DMS153 treated with DMSO at 0.1 percent for 48 hours (cell line): ENCODE data around the gene TLK1.
"Not testable (repeated sequence)": the region's sequence is repeated elsewhere in the genome, so short reads cannot be mapped to it uniquely, and the experiment has no call there.

ENCODE experiments used
- DNase-seq: peaks from one replicate; lab custom pipeline; 2025; ENCODE audit not compliant: unreplicated experiment; lab: John Stamatoyannopoulos, UW

TLK1 gene

DNA sequence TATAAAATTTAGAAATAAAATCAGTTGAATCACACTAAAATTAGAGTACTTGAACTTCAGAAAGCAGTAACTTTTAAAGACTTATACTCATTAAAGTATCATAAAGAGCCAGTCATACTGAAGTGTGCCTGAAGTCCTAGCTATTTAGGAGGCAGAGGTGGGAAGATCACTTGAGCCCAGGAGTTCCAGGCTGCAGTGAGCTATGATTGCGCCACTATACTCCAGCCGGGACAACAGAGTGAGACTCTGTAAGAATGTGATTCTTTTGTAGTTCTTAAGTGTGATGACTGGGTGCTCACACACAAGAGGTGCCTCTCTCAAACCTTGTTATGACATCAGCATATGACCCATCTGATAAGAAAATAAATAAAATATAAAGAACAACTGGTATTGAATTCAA lies 14.6 kb downstream of the TLK1 start:
- DNase-seq, result no peak

DNA sequence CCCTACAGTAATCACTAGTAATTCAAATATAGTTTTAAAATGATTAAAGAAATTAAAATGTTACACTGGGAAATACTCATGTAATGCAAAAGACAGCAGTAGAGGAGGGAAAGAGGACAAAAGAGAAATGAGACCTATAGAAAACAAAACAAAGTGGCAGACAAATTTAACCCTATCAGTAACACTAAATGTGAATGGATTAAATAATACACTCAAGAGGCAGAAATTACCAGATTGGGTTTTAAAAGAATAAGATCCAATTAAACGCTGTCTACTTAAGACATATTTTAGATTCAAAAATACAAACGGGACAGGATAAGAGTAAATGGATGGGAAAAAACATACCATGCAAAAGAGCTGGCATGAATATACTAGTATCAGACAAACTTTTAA lies 17.0 kb downstream of the TLK1 start:
- DNase-seq, result no peak

DNA sequence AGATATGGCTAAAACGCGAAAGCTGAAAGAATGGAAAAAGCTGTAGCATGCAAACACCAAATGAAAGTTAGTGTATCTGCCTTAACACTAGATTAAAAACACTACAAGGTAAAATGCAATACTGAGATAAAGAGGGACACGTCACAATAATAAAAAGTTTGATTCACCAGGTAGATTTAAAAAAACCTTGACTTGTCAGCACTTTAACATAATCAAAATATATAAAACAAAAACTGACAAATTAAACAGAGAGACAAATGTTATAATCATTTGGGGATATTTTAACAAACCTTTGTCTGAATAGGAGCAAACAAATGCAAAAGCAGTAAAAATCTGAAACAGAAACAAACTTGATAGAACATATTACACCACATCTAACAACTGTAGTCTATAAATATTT lies 18.3 kb downstream of the TLK1 start:
- DNase-seq, result no peak

DNA sequence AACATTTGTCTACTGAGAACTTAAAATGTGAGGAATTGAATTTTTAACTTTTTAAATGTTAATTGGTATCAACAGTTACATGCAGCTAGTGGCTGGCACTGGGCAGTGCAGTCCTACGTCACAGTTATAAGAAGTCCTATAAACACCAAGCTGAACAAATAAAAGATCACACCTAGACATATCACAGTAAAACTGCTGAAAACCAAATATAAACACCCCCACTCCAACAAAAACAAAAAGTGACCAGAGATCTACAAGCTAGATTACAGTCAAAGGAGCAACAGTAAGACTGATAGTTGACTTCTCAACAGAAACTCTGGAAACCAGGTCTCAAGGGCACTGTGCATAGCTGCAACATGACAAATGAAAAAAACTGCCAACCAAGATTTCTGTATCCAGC lies 19.4 kb downstream of the TLK1 start:
- DNase-seq, result no peak

DNA sequence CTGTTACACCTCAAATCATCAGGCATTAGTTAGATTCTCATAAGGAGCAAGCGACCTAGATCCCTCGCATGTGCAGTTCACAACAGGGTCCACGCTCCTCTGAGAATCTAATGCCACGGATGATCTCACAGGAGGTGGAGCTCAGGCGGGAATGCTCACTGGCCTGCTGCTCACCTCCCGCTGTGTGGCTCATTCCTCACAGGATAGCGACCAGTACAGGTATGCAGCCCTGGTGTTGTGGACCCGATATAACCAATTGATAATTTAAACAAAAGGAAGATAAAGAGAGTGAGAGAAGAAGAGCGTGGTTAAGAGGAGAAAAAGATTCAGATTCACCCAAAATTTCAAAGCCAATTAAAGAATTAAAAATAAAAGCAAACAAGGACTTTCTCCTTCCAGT lies 20.8 kb downstream of the TLK1 start:
- no peak for DNase-seq

DNA sequence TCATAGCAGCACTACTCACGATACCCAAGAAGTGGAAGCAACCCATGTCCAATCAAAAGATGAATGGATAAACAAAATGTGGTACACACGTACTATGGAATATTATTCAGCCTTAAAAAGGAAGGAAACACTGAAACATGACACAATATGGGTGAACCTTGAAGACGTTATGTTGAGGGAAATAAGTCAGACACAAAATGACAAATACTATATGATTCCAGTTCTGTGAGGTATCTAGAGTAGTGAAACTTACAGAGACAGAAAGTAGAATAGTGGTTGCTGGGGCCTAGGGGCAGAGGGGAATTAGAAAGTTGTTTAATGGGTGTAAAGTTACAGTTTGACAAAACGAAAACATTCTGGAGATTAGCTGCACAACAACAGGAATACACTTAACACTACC lies 24.7 kb downstream of the TLK1 start:
- DNase-seq, result no peak

DNA sequence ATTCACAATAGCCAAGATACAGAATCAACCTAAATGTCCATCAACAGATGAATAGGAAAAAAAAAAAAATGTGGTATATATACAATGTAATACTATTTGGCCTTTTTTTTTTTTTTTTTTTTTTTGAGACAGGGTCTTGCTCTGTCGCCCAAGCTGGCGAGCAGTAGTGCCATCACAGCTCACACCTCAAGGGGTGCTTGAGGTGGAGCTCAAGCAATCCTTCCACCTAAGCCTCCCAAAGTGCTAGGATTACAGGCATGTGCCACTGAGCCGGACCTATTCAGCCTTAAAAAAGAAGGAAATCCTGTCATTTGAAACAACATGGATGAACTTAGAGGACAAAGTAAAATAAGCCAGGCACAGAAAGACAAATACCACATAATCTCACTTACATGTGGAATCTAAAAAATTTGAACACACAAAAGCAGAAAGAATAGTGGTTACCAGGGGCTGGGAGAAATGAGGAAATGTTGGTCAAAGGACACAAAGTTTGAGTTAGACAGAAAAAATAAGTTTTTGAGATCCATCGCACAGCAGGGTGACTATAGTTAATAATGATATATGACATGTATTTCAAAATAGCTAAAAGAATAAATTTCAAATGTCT lies 26.0 kb downstream of the TLK1 start:
- DNase-seq, result no peak

DNA sequence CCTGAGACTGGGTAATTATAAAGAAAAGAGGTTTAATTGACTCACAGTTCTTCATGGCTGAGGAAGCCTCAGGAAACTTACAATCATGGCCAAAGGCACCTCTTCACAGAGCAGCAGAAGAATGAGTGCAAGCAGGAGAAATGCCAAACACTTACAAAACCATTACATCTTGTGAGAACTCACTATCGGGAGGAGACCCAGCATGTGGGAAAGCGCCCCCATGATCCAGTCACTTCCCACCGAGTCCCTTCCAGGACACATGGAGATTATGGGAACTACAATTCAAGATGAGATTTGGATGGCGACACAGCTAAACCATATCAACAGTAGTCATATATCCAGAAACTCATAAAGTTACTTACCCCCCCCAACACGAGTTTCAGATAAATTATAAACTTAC lies 28.6 kb downstream of the TLK1 start:
- no peak for DNase-seq

DNA sequence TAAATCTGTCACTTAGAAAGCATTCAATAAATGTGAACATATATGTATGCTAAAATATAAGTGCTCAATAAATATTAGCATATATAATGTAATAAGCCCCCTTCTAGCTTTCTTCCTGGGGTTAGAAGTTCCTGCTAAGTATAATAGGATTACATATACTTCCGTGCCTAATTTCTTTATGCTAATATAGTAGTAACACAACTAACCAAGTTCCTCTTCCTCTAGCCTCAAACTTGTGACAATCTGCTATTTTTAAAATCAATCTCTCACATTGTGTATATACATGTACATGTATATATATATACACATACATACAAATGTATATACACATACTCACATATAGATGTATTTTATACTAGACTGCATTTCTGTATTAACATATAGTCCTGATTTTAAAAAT lies 32.2 kb downstream of the TLK1 start:
- no peak for DNase-seq

DNA sequence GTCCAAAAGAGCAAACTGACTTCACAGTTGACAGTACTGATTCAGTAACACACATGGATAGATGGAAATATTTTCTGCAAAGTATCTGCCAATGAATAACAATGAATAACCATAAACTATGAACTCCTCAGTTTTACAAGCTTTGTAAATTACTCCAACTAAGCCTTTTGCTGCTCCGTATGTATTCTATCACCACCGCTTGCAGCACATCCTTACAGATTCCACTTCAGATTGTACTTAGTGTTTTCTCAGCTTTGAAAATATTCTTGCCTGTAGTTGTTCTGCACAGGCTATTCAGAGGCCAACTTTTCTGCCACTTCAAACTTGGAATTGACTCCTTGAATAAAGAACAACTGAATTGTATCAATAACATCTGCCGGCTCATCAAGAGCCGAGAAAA lies 36.2 kb downstream of the TLK1 start:
- DNase-seq, result no peak

DNA sequence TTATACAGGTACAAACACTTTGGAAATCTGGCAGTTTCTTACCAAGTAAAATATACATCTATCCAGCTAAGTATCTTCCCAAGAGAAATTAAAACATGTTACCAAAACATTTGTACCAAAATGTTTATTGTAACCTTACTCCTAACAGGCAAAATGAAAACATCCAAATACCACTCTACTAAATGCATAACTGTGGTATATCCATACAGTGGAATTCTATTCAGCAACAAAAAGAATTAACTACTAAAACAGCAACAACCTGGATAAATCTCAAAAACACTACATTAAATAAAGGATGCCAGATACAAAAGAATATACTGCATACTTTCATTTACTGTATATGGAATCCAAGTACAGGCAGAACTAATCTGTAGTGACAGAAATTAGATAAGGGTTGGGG lies 51.1 kb downstream of the TLK1 start:
- no peak for DNase-seq

DNA sequence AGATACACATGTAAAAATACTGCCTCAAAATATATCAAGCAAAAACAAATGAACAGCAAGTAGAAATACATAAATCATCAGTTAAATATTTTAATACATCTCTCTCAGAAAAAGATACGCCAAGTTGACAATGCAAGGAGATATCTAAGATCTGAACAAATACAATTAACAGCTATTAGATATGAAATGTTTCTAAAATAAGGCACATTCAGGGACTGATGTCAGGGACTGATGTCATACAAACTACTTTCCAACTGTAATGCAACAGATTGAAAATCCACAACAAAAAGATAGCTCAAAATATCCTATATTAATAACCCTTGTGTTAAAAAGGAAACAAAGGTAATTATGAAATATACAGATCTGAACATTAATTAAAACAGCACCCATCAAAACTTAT lies 51.7 kb downstream of the TLK1 start:
- no peak for DNase-seq

DNA sequence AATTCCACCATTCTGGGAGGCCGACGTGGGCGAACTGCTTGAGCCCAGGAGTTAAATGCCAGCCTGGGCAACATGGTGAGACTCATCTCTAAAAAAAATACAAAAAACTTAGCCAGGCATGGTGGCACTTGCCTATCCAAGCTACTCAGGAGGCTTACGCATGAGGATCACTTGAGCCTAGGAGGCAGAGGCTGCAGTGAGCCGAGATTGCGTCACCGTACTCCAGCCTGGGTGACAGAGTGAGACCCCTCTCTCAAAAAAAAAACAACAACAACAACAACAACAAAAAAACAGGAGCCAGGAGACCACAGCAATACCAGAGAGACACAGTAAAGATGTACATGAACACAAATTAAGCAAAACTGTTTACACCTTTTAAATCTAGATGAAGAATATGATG lies 52.9 kb downstream of the TLK1 start:
- no peak for DNase-seq

DNA sequence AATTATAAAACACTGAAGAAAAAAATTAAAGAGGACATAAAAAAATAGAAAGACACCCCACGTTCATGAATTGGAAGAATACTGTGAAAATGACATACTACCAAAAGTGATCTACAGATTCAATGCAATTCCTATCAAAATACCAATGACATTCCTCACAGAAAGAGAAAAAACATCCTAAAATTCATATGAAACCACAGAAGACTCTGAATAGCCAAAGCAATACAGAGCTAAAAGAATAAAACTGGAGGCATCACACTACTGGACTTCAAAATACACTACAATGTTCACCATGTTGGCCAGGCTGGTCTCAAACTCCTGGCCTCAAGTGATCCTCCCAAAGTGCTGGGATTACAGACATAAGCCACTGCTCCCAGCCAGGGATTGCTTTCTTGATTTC lies 56.3 kb downstream of the TLK1 start:
- DNase-seq, result no peak

DNA sequence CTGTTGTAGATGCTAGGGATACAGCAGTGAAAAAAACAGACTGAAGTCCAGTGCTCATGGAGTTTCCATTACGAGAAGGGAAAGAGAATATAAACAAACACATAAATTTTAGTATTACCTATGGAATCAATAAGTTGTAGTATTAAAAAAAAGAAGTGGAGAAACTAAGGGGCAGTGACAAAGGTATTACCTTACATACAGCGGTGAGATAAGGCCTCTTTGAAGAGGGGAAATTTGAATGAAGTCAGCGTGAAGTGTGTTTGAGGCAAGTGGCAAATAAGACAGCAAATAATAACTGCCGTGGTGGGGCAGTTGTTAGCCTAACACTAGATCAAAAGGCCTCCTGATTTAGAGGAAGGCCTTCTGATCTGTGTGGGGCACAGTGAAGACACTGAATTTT lies 57.9 kb downstream of the TLK1 start:
- DNase-seq, result no peak

DNA sequence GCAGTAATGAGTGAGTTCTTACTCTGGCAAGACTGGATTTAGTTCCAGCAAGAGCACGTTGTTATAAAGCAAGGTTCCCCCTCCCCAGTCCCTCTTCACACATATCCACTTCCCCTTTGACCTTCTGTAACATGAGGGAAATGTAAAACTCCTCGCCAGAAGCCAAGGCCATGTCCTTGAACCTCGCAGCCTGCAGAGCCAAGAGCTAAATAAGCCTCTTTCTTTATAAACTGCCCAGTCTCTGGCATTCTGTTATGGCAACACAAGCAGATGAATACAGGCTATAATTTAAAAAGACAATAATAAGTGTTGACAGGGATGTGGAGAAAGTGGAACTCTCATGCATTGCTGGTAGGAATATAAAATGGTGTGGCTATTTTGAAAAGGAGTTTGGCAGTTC lies 60.3 kb downstream of the TLK1 start:
- no peak for DNase-seq

DNA sequence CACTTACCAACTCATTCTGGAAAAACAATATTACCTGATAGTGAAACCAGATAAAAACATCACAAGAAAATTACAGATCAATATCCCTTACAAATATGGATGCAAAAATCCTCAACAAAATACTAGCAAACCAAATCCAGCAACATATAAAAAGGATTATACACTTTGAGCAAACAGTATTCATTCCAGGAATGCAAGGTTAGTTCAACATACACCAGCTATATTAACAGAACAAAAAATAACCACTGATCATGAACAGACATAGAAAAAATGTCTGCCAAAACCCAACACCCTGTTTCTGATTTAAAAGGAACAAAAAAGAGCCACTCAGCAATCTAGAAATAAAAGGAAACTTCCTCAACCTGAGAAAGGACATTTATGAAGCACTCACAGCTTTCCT lies 62.1 kb downstream of the TLK1 start:
- no peak for DNase-seq

DNA sequence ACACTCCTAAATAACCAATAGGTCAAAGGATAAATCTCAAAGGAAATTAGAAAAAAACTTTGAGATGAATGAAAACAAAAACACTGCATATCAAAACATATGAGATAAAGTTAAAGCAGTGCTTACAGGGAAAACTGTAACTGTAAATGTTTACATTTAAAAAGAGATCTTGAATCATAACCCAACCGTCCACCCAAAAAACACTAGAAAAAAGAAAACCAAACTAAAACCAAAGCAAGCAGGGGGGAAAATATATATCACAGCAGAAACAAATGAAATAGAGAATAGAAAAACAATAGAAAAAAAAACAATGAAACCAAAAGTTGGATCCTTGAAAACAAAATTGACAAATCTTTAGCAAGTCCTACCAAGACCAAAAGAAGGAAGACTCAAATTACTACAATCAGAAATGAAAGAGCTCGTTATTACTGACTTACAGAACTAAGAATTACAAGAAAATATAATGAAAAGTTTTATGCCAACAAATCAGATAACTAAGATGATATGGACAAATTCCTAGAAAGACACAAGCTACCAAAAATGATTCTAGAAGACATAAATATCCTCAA lies 65.6 kb downstream of the TLK1 start:
- no peak for DNase-seq

DNA sequence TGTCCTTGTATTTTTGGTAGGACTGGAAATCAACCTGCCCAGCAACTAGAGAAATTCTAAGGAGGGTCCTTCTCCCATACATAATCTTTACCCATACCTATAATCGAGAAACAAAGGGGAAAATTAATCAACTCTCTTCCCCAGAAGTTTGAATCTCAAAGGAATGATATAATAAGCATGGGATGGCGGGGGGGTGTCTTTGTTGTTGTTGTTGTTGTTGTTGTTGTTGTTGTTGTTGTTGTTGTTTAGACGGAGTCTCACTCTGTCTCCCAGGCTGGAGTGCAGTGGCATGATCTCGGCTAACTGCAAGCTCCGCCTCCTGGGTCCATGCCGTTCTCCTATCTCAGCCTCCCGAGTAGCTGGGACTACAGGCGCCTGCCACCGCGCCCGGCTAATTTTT lies 69.2 kb downstream of the TLK1 start:
- DNase-seq, result not testable (repeated sequence)

DNA sequence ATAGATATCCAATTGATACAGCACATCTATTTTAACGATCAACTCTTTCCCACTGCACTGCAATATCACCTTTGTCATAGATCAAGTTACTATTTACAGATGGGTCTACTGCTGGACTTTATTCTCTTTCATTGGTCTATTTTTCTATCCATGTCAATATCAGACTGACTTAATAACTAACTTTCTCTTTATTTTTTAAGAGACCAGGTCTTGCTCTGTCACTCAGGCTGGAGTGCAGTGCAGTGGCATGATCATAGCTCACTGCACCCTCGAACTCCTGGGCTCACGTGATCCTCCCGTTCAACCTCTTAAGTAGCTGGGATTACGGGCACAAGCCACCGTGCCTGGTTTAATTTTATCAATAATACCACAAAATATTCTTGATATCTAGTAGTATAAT lies 71.2 kb downstream of the TLK1 start:
- no peak for DNase-seq

DNA sequence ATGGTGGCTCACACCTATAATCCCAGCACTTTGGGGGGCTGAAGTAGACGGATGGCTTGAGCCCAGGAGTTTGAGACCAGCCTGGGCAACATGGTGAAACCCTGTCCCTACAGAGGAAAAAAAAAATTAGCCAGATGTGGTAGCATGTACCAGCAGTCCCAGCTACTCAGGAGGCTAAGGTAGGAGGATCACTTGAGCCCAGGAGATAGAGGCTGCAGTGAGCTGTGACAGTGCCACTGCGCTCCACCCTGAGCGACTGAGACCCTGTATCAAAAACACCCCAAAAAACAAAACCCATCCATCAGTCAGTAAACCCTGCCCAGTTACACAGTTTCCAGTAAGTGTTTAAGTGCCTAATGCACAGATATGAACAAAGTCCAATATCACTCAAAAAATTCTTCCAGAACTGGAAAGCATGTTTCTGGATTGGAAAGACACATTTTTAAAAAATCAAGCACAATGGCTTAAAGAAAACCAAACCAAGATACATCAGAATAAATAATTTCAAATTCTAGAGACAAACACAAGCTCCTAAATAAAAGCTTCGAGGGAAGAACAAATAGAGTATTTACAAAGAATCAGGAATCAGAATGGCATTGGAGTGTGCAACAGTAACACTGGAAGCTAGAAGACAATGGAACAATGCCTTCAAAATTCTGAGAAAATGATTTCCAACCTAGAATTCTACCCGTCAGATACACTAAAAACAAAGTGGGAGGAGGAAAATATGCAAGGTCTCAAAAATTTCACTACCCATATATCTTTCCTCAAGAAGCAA lies 72.4 kb downstream of the TLK1 start:
- no peak for DNase-seq

DNA sequence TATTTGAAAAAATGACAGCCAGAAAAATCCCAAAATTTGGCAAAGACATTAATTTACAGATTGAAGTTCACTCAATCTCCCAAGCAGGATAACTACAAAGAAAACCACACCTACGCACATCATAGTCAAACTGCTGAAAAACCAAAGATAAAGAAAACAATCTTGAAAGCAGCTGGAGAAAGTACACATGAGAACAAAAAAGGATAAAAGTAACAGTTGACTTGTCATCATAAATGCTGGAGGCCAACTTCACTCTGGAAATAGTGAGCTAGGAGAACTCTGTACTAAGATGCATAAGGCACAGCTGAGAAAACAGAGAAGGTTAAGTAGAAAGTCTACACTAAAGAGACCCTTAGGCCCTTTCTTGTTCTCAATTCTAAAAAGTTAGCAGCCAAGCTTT lies 73.1 kb downstream of the TLK1 start:
- no peak for DNase-seq
